A673 (cell line): ENCODE data around the gene KCNAB3. TPM values are rescaled to one million over a fixed set of nuclear protein-coding genes. Genes with fewer than 3 reads are reported as not detected.

Experiments used
- BruUV-seq: library from RNA; stranded (reverse); fragments of 400-500 nt; replicated peaks from 2 replicates; lab custom pipeline; 2021; lab: Mats Ljungman, UMichigan
- CTCF ChIA-PET: fragments of 300-600 bp; sonication (Branson Sonifier 250); formaldehyde crosslinking; loops from one replicate; lab custom pipeline; 2022; ENCODE audit warnings: antibody characterized with exemption; lab: Charles Lee
- POLR2A ChIA-PET: fragments of 300-600 bp; sonication (Branson Sonifier 250); formaldehyde crosslinking; loops from one replicate; lab custom pipeline; 2022; ENCODE audit warnings: antibody characterized with exemption; ENCODE audit not compliant: low non-redundant PET; lab: Charles Lee
- DNase-seq: peaks from one replicate; pipeline ENCODE4 v3.0.0-alpha.2; 2015; ENCODE audit warnings: low spot score
- H3K27ac ChIP-seq: fragments of 200-600 bp; sonication (generic); 2 replicates; pipeline ENCODE4 v1.5.1; 2016; ENCODE audit warnings: mixed run types, low read depth, mild to moderate bottlenecking, mixed read lengths, antibody characterized with exemption, low read length; ENCODE audit not compliant: poor library complexity, severe bottlenecking
- H3K27me3 ChIP-seq: fragments of 200-600 bp; sonication (generic); replicated peaks from 2 replicates; pipeline ENCODE4 v1.6.1; 2017; ENCODE audit warnings: mixed run types, low read depth, mild to moderate bottlenecking, mixed read lengths, antibody characterized with exemption, low read length; ENCODE audit not compliant: insufficient read depth, poor library complexity
- H3K36me3 ChIP-seq: fragments of 200-600 bp; sonication (generic); 2 replicates; pipeline ENCODE4 v1.6.1; 2016; ENCODE audit warnings: mixed run types, mild to moderate bottlenecking, mixed read lengths, antibody characterized with exemption, low read length; ENCODE audit not compliant: insufficient read depth, poor library complexity, severe bottlenecking
- H3K4me1 ChIP-seq: fragments of 200-600 bp; sonication (generic); 2 replicates; pipeline ENCODE4 v1.6.1; 2017; ENCODE audit warnings: mixed run types, mild to moderate bottlenecking, mixed read lengths, antibody characterized with exemption, low read length; ENCODE audit not compliant: insufficient read depth, poor library complexity, severe bottlenecking
- H3K4me3 ChIP-seq: fragments of 200-600 bp; sonication (generic); 2 replicates; pipeline ENCODE4 v1.5.1; 2016; ENCODE audit warnings: low read depth, mixed run types, mild to moderate bottlenecking, mixed read lengths, low read length; ENCODE audit not compliant: poor library complexity, severe bottlenecking
- H3K9me3 ChIP-seq: fragments of 200-600 bp; sonication (generic); 2 replicates; pipeline ENCODE4 v1.6.1; 2016; ENCODE audit warnings: mixed run types, low read depth, mild to moderate bottlenecking, mixed read lengths, antibody characterized with exemption, low read length; ENCODE audit not compliant: poor library complexity, severe bottlenecking
- EZH2 ChIP-seq: fragments of 200-600 bp; sonication (generic); IDR thresholded peaks from 2 replicates; pipeline ENCODE4 v1.6.1; 2017; ENCODE audit warnings: borderline replicate concordance, low read depth, mild to moderate bottlenecking, mixed read lengths, antibody characterized with exemption, low read length; ENCODE audit not compliant: poor library complexity, severe bottlenecking
- intact Hi-C: fragments of 100-400 bp; cut with micrococcal nuclease; formaldehyde crosslinking; loops from one replicate; pipeline ENCODE4 v1.10.0; 2022; ENCODE audit not compliant: unreplicated experiment
- total RNA-seq: library from RNA; stranded (reverse); gene quantifications from 2 replicates; pipeline ENCODE4 v1.2.3, GENCODE V29; 2021
- TF ChIP-seq, protein P1 (sequence below): fragments of 300-800, 200-600 bp; sonication (generic); conservative IDR thresholded peaks from 2 replicates; pipeline ENCODE4 v1.5.1; 2017; ENCODE audit warnings: low read depth, mild to moderate bottlenecking, antibody characterized with exemption, low read length, moderate library complexity, mixed read lengths

Gene KCNAB3
- total RNA-seq, 1 experiment from 2014 or later: 24.8 TPM

DNA sequence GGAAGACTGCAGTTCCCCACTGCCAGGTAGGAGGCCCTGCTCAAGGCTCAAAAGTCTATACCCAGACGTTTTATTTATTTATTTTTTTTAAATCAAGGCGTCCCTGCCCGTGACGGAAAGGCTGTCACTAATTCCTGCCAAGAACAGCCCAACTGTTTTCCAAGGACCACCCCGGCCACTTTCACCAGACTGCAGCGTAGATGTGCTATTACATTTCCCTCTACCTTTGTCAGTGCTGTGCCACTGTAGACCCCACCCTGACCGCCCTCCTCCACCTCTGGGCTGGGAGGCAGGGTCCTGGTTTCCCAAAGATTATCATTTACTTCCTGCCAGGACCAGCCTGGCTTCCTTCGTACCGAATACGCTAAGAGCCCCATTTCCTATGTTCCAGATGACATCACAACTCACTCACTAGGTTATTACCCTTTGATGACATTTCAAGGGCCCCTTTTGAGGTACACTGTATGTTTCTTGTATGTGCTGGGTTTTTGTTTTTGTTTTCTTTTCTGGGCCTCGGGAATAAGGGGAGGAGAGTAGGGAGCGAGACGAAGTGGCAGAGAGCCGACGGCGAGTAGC lies 7.3 kb downstream of the KCNAB3 start:
- DNase-seq: no peak
- Histone ChIP-seq H3K9me3 (no peaks in the 10 kb centered on the region), H3K36me3 (no peaks in the 10 kb centered on the region), H3K4me3 (no peak overlapping the region), H3K27ac (no peak overlapping the region), H3K27me3 (no peaks in the 10 kb centered on the region), H3K4me1 (no peaks in the 10 kb centered on the region)
- intact Hi-C loops: no loop called here
- CTCF ChIA-PET: no interaction called here
- BruUV-seq: no TSS peak
- TF ChIP-seq EZH2: no peak
- TF ChIP-seq, protein P1, sequence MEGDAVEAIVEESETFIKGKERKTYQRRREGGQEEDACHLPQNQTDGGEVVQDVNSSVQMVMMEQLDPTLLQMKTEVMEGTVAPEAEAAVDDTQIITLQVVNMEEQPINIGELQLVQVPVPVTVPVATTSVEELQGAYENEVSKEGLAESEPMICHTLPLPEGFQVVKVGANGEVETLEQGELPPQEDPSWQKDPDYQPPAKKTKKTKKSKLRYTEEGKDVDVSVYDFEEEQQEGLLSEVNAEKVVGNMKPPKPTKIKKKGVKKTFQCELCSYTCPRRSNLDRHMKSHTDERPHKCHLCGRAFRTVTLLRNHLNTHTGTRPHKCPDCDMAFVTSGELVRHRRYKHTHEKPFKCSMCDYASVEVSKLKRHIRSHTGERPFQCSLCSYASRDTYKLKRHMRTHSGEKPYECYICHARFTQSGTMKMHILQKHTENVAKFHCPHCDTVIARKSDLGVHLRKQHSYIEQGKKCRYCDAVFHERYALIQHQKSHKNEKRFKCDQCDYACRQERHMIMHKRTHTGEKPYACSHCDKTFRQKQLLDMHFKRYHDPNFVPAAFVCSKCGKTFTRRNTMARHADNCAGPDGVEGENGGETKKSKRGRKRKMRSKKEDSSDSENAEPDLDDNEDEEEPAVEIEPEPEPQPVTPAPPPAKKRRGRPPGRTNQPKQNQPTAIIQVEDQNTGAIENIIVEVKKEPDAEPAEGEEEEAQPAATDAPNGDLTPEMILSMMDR: no peak
- POLR2A ChIA-PET: no interaction called here

DNA sequence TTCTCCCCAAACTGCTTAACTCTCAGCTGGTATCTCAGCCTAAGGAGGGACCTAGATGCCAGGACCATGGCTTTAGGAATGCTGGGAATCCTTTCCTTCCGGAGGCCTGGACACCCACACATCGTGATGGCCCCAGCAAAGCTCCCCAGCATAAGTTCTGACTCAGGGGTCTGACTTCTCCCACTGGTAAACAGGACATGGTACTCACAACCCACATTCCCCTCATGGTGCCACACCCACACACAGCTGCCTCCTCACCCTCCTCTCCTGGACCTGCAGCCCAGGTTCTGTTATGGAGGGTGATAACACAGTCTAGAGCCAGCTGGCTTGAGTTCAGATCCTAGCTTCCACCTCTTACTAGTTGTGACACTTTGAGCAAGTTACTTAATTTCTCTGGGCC lies 12.8 kb downstream of the KCNAB3 start:
- no peaks in the 10 kb centered on the region for H3K9me3 ChIP-seq
- no peak overlapping the region for H3K4me3 ChIP-seq
- ChIA-PET CTCF (no interaction called here), POLR2A (no interaction called here)
- intact Hi-C loops: no loop called here
- H3K27me3 ChIP-seq: no peaks in the 10 kb centered on the region
- no peak overlapping the region for H3K27ac ChIP-seq
- peaks cover 15% of the 10 kb centered on the region for H3K4me1 ChIP-seq
- peaks cover 10% of the 10 kb centered on the region for H3K36me3 ChIP-seq
- BruUV-seq: no TSS peak
- TF ChIP-seq EZH2: no peak
- TF ChIP-seq, protein P1: no peak
- DNase-seq: no peak

DNA sequence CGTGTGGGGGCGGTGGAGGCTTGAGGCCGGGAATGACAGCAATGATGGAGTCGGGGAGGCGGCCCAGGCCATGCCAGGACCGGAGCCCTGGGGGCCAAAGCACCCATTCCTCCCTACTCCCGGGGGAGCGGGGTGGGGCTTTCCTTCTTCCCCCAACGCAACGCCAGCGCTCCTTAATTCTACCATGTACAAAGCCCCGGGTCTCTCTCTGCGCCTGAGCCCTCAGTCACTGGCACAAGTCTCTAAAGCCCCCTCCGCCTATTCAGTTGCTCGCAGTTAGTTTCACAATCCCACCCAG lies 13.3 kb downstream of the KCNAB3 start:
- intact Hi-C loops: no loop called here
- DNase-seq: no peak
- ChIA-PET POLR2A (interaction anchor here (0.6 kb wide), 1 partner anchor 13 kb away, joined by 3 read pairs; the partner anchor contains the start of gene KCNAB3), CTCF (no interaction called here)
- no TSS peak for BruUV-seq
- H3K27me3 ChIP-seq: no peaks in the 10 kb centered on the region
- H3K9me3 ChIP-seq: no peaks in the 10 kb centered on the region
- TF ChIP-seq EZH2: no peak
- TF ChIP-seq, protein P1: no peak
- peaks cover 15% of the 10 kb centered on the region for H3K4me1 ChIP-seq
- peak overlapping the region; percentile 53 for H3K4me3 ChIP-seq
- H3K27ac ChIP-seq: peak overlapping the region; percentile 76
- peaks cover 15% of the 10 kb centered on the region for H3K36me3 ChIP-seq
